Fibroblast of skin of right biceps (primary cell): ENCODE results near the gene EXOG.

ENCODE experiments used
- DNase-seq: peaks from one replicate; pipeline ENCODE4 v3.0.0-alpha.2; 2013

The EXOG gene, protein sequence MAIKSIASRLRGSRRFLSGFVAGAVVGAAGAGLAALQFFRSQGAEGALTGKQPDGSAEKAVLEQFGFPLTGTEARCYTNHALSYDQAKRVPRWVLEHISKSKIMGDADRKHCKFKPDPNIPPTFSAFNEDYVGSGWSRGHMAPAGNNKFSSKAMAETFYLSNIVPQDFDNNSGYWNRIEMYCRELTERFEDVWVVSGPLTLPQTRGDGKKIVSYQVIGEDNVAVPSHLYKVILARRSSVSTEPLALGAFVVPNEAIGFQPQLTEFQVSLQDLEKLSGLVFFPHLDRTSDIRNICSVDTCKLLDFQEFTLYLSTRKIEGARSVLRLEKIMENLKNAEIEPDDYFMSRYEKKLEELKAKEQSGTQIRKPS

DNA sequence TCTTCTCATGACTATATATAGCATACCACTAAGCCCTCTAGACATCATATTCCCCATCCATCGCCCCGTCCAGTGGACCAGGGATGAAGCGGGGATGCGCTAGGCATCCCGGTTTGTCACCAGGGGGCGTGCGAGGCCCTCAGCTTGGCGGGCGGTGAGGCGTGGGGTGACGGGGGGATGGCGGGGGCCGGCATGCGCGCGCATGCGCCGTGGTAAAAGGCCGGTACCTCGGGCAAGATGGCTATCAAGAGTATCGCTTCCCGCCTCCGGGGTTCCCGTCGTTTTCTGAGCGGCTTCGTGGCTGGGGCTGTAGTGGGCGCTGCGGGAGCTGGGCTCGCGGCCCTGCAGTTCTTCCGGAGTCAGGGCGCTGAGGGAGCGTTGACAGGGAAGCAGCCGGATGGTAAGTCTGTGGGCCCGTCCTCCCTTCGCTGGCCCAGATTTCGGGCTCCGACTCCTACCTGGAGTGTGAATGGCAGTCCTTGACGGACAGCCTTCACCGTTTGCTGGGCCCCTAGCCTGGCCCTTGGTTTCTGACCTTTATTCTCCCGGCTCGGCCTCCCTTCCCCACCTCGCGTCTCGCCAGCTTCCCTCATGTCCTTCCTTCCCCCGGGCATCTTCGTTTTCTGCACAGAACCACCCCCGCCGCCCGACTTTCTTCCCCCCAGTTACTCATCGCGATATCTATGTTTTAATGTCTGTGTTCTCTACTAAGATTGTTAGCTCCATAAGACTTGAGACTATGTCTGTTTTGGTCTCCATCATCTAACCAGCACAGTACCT, at the start of gene EXOG:
Gene EXOG (plus strand): TSS at position 210 of the 780 bp plus-strand sequence. CDS start 28 bp downstream, at position 238.
- DNase-seq = peak; percentile 92

DNA sequence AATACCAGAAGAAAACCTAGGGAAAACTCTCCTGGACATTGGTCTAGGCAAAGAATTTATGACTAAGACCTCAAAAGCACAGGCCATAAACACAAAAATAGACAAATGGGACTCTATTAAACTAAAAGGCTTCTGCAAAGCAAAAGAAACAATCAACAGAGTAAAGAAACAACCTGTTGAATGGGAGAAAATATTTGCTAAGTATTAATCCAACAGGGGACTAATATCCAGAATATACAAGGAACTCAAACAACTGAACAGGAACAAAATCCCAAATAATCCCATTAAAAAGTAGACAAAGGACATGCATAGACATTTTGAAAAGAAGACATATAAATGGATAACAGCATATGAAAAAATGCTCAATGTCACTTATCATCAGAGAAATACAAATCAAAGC, 49.3 kb upstream of the EXOG start:
- no peak for DNase-seq

DNA sequence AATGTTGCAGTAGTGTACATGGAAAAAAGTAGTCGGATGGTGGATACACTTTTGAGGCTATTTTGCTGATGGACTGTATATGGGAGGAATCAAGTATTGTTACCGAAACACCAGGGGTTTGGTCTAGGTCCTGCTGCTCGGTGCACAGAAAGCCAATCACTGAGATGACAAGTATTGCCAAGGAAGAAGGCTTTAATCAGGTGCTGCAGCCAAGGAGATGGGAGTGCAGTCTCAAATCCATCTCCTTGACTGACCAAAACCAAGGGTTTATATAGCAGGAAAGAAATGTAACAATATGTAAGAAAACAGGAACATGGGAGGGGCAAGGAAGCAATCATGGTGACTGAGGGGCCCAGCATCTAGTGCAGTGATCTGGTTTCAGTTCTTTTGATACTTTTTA, 45.3 kb upstream of the EXOG start:
- DNase-seq = no peak

DNA sequence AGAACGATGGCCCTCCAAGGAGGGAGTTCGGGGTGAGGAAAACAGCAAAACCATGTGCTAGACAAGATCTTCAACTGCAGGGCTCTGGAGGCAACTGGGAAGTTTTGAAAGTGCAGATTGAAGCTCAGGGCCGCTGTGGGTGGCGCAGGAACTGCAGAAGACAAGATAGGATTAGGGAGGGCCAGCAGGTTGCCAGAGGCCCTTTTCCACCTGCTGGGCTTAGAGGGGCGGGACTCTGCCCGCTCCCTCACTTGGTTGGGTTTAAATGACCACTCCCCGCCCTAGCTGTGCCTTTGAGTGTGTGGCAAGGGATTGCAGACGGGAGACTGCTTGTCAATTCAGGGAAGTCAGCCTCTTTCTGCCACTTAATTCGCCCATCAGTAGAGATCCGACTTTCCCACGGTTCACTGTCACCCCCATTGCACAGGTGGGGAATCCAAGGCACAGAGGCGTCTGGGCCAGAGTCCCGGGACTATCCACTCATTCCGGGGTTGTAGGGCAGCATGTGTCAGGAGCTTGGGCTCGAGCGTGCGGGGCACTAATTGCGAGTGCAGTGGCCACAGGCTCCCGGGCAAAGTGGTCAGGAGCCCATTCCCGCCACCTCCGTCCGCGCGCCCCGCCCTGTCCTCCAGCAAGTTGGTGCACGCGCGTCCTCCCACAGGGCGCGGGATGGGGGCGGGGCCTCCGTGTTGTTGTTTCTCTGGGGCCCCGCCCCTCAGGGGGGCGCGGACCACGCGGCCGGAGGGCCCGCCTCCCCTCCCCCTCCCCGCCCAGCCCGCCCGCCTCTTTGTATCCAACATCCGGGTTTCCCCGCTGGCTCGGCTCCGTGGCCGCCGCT, 42.8 kb upstream of the EXOG start, which contains the start of gene ACVR2B:
Gene ACVR2B (plus strand): TSS at position 816 of the 838 bp plus-strand sequence. CDS start 433 bp downstream, outside the sequence.
- DNase-seq = peak; percentile 80

DNA sequence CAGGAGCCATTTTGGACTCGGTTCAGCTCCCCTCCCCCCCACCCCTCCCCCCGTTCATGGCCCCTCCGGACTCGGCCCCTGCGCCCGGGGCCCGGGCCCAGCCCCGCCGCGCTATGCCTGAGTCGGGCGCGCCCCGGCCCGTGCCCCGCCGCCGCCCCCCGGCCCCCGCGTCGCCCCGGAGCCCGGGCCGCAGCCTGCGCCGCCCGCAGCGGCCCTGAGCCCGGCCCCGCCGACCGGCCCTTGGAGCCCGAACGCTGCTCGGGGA, 42.3 kb upstream of the EXOG start:
- no peak for DNase-seq

DNA sequence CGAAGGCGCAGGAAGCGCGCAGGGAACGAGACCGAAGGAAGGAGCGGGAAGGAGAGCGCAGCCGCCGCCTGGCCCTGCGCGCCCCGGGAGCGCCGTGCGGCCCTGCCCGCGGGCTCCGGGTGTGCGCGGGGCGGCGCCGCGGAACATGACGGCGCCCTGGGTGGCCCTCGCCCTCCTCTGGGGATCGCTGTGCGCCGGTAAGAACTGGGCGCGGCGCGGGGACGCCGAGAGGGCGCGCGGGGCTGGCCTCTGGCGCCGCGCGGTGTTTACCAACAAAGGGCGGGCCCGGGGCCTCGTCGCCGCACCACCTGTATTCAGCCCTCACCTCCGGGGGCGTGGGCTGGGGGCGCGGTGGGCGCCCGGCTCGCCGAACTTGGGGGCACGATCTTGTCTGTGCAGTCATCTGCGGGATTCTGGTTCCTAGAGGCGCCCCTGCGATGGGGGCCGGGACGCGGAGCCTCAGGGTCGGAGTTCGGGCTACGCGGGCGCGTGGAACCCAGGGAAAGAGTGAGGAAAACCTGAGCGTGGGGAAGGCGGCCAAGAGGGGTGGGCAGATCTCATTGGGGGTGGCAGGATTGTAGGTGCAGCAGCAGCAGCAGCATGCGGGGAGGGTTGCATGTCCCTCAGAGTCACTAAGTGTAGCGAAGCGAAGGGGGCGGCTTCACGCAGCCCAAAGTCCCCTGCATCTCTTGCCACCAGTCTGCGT, 41.8 kb upstream of the EXOG start:
- peak; percentile 25 for DNase-seq

DNA sequence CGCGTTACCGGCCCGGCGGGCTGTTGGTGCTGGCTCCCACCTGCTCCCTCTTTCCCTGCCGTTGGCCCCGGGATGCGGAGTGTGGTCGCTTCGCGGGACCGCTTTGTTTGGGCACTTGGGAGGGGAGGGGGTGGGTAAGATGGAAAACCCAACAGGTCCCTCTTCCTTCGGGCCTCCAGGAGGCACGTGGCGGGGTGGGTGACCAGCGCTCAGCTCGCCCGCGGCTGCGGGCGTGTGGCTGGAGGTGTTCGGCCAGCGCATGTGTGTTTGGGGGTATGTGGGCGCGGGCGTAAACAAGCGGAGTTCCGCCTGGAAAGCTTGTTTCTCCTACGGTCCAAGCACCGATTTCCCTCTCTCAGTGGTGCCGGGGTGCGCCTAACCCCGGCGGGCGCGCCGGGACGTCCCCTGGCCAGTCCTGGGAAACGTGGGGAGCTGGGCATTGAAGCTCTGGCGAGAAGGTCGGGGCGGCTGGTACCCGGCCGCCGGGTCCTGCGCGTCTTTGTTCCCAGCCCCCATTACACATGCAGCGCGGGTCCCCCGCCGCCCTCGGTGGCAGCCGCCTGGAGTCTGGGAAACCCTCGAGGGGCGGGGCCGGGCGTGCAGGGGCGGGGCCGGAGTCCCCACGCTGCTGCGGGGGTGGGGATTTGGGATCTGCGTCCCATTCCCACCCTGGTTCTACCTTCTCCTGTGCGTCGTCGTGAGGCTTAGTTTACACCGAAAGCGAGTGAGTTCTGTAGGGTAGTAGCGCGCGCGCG, 41.1 kb upstream of the EXOG start:
- DNase-seq = peak; percentile 52

DNA sequence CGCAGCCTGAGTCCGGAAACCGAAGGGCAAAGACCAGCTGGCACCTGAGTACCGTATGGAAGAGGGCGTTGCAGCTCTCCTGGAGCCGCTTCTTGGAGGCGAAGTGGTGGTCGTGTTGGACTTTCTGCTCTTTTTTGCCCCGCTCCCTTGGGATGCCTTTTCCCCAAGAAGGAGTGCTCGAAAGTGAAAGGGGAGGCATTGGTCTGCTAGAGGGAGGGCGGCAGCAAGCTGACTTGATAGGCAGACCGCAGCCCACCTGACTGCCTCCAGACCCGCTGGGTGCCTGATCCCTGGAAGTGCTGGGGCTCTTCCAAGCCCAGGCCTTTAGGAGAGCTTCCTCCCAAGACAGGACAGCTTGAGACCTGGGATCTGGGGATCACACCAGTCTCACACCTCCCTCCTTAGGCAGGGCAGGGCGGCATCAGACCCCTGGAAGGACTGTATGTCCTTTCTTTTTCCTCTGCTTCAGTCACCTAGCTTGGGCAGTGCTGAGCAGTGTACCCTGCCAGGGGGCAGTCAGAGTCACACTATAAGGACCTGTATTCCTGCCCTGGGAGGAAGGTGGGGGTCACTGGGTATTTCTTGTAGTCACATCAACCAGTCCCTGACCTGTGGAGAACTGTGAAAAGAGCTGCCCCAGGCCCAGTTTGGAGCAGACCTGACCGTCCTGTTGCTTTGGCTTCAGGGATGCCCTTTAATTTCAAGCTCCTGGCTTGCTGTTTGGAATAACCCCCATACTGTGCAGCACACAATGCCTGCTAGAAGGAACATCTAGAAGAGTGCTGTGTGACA, 40.3 kb upstream of the EXOG start:
- DNase-seq = no peak

DNA sequence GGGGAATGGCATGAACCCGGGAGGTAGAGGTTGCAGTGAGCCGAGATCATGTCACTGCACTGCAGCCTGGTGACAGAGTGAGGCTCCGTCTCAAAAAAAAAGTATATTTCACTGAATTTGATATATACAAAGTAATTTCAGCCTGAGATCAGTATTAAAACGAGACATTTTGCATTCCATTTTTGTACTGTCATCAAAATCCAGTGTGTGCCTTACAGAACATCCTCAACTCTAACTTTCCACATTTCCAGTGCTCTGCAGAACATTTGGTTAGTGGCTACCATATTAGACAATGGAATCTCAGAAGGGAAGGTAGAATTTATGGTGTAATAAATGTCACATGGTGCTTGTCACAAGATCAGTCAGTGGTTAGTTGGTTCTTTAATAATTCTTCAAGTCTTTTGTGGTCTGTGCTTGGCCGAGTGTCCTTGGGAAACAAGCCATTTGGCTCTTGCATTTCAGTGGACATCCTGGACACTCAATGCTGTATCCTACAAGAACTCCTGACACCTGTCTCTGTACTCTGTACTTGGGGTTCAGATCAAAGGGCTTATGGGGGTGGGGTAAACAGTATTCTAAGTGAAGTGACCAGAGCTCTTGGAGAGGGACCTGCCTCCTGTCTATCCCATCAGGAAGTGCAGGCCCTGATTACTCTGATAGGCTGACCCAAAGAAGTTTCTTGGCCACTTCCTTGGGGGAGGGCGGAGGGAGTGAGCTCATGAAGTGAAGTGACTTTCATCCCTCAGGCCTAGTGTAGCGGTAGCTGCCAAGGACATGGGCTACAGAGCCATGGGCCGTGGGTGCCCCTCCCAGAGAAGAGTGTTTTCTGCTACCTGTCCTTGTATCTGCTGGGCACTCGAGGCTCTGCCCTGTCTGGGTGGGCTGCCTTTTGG, 38.8 kb upstream of the EXOG start:
- DNase-seq = no peak

DNA sequence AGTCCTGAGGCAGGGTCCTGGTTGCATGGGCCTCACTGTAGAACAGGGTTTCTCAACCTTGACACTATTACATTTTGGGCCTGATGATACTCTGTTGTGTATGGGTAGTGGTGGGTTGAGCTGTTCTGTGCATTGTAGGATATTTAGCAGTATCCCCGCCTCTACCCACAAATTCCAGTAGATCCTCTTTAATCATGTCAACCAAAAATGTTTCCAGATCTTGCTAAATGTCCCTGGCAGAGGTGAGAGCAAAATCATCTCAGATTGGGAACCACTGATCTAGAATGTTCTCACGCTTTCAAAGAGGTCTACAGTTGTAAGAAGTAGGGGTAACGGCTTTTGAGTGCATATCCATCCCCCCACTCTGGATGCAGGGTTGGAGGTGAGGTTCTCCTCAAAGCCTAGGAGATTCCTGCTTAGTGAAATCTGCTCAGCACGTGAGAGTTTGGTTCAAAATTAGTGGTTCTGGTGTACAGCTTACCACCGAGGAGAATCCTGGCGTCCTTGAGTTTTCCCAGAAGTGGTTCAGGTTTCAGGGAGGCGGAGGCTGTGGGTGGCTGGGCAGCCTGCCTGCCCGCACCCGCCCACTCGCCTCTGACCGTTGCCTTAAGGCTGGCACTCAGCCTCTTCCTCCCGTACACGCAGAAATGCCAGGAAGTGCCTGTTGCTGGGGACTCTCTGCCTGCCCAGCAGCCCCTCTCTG, 37.2 kb upstream of the EXOG start:
- no peak for DNase-seq

DNA sequence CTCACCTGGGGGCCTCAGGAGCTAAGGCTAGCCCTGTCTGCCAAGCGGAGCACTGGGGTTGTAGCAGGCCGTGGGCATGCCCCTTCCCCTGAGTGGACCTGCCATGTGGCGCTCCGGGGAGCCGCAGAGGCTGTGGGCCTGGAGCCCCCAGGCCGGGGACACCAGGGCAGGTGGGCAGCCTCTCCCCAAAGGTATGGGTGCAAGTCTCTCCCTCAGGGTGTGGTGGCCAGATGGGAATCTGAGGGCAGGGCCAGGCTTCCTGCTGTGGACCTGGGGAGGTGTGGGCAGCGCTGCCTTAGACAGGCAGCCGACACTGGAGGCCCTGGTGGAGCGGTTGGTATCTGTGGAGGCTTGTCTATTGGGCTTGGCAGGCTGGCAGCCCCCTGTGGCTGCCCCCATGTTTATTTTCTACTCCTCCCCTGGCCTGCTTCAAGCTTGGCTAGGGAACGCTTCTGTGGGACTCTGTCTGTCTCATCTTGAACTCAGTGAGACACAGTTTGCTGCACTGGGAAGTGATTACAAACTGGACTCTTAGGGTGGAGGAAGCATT, 36.6 kb upstream of the EXOG start:
- no peak for DNase-seq

DNA sequence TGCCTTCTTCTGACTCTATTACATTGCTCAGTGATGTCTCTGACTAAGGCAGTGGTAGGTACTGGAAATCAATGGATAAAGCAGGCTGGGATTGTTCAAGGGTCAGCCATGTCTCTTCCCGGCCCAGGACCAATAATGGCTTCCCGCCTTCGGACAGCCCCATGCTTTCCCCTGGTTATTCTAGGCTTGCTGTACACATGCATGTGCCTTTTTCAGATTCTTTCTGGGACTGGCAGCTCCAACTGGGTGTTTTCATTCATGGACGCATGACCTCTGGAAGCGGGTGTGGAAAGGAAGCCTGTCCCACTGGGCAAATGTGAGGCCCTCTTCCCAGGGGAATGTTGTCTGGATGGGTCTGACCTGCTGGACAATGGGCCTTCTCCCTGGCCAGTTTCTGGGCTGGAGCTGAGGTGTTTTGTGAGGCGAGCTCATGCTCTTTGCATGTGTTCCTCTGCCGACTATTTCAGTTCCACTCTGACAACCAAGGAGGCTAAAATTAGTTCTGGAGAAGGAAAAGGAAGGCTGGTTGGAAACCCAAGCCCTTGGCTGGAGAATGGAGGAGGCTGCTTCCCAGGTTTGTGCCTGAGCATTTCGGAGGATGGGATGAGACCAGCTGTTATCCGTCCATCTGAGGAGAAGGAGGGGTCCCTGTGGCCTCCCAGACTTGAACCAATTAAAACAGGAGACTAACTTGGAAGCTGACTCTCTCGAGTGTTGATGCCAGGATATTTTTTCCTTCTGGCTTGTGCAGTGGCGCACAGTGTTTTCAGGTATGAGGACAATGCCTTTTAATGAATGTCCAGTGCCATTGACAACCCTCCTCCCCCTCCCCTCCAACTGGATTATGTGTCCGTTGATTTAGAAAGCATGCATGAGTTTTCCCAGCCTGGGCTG, 35.5 kb upstream of the EXOG start:
- DNase-seq = no peak

DNA sequence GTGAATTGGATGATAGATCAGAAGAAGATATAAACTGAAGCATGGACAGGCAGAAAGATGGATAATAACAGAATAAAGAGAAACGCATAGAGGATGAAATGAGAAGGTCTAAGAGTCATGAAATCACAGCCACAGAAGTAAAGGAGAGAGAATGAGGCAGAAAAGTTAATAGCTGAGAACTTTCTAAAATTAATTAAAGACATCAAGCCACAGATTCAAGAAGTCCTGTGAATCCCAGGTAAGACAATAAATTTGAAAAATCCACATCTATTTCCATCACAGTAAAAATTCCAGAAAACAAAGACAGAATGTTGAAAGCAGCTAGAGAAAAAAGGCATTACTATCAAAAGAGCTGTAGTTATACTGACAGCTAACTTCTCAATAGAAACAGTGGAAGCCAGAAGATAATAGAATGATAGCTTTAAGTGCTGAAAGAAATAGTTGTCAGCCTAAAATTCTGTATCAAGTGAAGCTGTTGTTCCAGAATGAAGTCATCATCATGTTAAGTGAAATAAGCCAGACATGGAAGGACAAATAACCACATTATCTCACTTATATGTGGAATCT, 30.5 kb upstream of the EXOG start:
- DNase-seq = no peak

DNA sequence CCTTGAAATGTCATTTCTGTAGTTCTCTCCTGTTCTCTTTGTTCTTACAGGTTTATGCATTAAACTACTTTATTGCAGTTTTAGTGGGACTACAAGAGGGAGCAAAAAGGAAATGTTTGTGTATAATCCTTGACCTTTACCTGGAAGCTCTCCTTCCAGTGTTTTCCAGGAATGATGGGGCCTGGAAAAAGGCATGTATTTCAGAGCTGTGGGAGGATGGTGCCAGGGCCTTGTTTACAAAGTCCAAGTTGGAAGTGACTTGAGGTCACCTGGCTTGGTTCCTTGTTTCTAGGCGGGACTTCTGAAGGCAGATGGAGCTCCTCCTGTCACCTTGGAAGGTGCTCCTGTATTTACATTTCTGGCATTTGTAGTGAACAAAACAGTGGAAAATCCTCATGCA, 27.4 kb upstream of the EXOG start:
- DNase-seq = no peak

DNA sequence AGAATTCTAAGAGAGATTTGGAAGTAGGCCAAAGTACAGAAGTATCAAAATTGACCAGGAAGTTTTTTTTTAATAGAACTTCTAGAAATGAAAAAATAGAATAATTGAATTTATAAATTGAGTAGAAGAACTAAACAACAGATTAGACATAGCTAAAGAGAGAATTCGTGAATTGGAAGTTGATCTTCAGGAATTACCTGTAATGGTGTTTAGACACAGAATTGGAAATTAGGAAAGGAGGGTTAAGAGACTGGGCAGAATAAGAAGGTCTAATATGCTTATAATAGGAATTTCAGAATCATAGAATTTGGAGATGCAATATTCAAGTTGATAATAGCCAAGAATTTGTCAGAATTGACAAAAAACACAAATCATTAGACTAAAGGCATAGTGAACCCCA, 26.3 kb upstream of the EXOG start:
- DNase-seq = no peak

DNA sequence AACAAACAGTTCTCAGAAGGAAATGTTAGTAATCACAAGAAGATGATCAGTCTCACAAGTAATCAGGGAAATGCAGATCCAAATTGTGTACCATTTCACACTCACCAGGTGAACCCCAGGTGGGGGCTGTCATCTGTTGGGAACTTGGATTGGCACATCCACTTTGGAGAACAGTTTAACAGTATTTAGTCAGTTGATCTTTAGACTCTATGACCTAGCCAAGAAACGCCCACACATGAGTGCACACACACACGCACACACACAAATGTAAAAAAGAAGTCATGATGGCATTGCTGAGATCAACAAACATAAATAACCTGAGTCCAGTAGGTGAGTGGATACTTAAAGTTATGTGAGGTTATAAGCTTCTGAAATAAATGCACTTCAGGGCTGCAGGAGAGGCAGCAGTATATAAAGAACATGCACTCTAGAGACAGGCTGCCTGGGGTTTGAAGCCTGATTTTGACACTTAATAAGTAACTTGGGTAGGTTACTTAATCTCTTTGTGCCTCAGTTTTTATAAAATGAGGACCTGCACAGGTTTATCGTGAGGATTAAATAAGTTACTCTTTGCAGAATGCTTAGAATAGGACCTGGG, 24.8 kb upstream of the EXOG start:
- no peak for DNase-seq

DNA sequence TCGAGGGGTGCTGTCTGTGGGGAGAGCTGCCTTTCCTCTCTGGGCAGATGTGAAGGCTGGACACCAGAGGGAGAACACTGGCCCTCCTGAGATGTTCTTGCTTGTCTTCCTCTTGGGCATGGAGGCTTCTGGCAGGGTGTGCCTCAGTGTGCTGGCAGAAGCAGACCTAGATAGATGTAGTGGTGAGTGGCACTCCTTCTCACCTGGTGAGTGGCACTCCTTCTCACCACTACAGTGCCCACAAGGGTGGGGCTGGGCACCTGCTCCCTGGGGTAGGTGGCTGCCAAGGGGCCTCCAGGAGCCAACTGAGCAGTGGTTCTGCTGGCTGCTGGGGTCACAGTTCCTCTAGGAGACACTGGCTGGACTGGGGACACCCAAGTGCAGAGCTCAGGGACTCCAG, 23.8 kb upstream of the EXOG start:
- DNase-seq = no peak
